H9 (cell line): ENCODE measurements around the gene MAP4K3. TPM values are rescaled to one million over a fixed set of nuclear protein-coding genes. Genes with fewer than 3 reads are reported as not detected.

ENCODE experiments used
- DNase-seq: peaks from one replicate; pipeline ENCODE4 v3.0.0-alpha.2; 2017
- H2AFZ ChIP-seq: one replicate; pipeline ENCODE4 v1.6.1; 2013; ENCODE audit warnings: mild to moderate bottlenecking, low read length, control low read depth, moderate library complexity
- H2AK5ac ChIP-seq: 2 replicates; pipeline ENCODE4 v1.6.1; 2013; ENCODE audit warnings: low read length, control low read depth, mixed read lengths; ENCODE audit not compliant: insufficient read length
- H2BK120ac ChIP-seq: one replicate; pipeline ENCODE4 v1.6.1; 2013; ENCODE audit warnings: low read depth, mild to moderate bottlenecking, low read length, control low read depth, inconsistent platforms; ENCODE audit not compliant: poor library complexity, severe bottlenecking
- H2BK12ac ChIP-seq: 2 replicates; pipeline ENCODE4 v1.6.1; 2013; ENCODE audit warnings: low read length, control low read depth, mixed read lengths, low read depth; ENCODE audit not compliant: insufficient read length
- H2BK15ac ChIP-seq: 2 replicates; pipeline ENCODE4 v1.6.1; 2013; ENCODE audit warnings: low read depth, low read length, control low read depth
- H2BK20ac ChIP-seq: one replicate; pipeline ENCODE4 v1.6.1; 2013; ENCODE audit warnings: low read depth, mild to moderate bottlenecking, low read length, control low read depth, inconsistent platforms; ENCODE audit not compliant: poor library complexity, severe bottlenecking
- H2BK5ac ChIP-seq: 2 replicates; pipeline ENCODE4 v1.6.1; 2013; ENCODE audit warnings: low read length, control low read depth, mixed read lengths; ENCODE audit not compliant: insufficient read length
- H3K14ac ChIP-seq: 2 replicates; pipeline ENCODE4 v1.6.1; 2013; ENCODE audit warnings: low read length, control low read depth; ENCODE audit not compliant: insufficient read depth
- H3K18ac ChIP-seq: 2 replicates; pipeline ENCODE4 v1.6.1; 2013; ENCODE audit warnings: low read depth, mild to moderate bottlenecking, mixed read lengths, low read length, control low read depth; ENCODE audit not compliant: insufficient read length
- H3K23ac ChIP-seq: 2 replicates; pipeline ENCODE4 v1.6.1; 2013; ENCODE audit warnings: low read length, control low read depth, mixed read lengths, low read depth; ENCODE audit not compliant: insufficient read length
- H3K23me2 ChIP-seq: 2 replicates; pipeline ENCODE4 v1.6.1; 2013; ENCODE audit warnings: low read depth, mild to moderate bottlenecking, mixed read lengths, low read length, control low read depth; ENCODE audit not compliant: insufficient read length, poor library complexity, severe bottlenecking
- H3K27ac ChIP-seq: 2 replicates; pipeline ENCODE4 v1.5.1; 2013; ENCODE audit warnings: low read length, control low read depth, mixed read lengths, low read depth; ENCODE audit not compliant: insufficient read length
- H3K27me3 ChIP-seq: 2 replicates; pipeline ENCODE4 v1.6.1; 2013; ENCODE audit warnings: low read length, control low read depth, inconsistent platforms; ENCODE audit not compliant: insufficient read depth
- H3K4ac ChIP-seq: 2 replicates; pipeline ENCODE4 v1.6.1; 2013; ENCODE audit warnings: low read depth, mild to moderate bottlenecking, control low read depth, inconsistent platforms, low read length, moderate library complexity
- H3K4me1 ChIP-seq: 2 replicates; pipeline ENCODE4 v1.6.1; 2013; ENCODE audit warnings: low read length, control low read depth, inconsistent platforms; ENCODE audit not compliant: insufficient read depth
- H3K4me2 ChIP-seq: 2 replicates; pipeline ENCODE4 v1.6.1; 2013; ENCODE audit warnings: low read length, control low read depth, mixed read lengths; ENCODE audit not compliant: insufficient read length, insufficient read depth
- H3K56ac ChIP-seq: 2 replicates; pipeline ENCODE4 v1.6.1; 2013; ENCODE audit warnings: low read depth, mild to moderate bottlenecking, mixed read lengths, low read length, control low read depth; ENCODE audit not compliant: insufficient read length
- H3K79me1 ChIP-seq: 2 replicates; pipeline ENCODE4 v1.6.1; 2013; ENCODE audit warnings: low read depth, mild to moderate bottlenecking, moderate library complexity, low read length, control low read depth, inconsistent platforms; ENCODE audit not compliant: insufficient read depth, poor library complexity, severe bottlenecking
- H3K79me2 ChIP-seq: 2 replicates; pipeline ENCODE4 v1.6.1; 2013; ENCODE audit warnings: low read length, control low read depth, inconsistent platforms; ENCODE audit not compliant: insufficient read depth
- H3K9ac ChIP-seq: 2 replicates; pipeline ENCODE4 v1.6.1; 2013; ENCODE audit warnings: low read length, control low read depth, mixed read lengths; ENCODE audit not compliant: insufficient read length; ENCODE audit errors: extremely low read depth
- H3K9me3 ChIP-seq: one replicate; pipeline ENCODE4 v1.6.1; 2013; ENCODE audit warnings: low read depth, low read length, inconsistent platforms; ENCODE audit not compliant: control insufficient read depth
- H3T11ph ChIP-seq: one replicate; pipeline ENCODE4 v1.6.1; 2013; ENCODE audit warnings: mild to moderate bottlenecking, low read length, control low read depth, inconsistent platforms
- H4K20me1 ChIP-seq: one replicate; pipeline ENCODE4 v1.6.1; 2013; ENCODE audit not compliant: control insufficient read depth, insufficient read length, insufficient read depth
- H4K5ac ChIP-seq: 2 replicates; pipeline ENCODE4 v1.6.1; 2013; ENCODE audit warnings: low read depth, mild to moderate bottlenecking, mixed read lengths, low read length, control low read depth; ENCODE audit not compliant: insufficient read length
- H4K8ac ChIP-seq: replicated peaks from 2 replicates; pipeline ENCODE4 v1.6.1; 2013; ENCODE audit warnings: low read length, control low read depth, mixed read lengths, low read depth; ENCODE audit not compliant: insufficient read length
- H4K91ac ChIP-seq: 2 replicates; pipeline ENCODE4 v1.6.1; 2013; ENCODE audit warnings: low read depth, mild to moderate bottlenecking, moderate library complexity, mixed read lengths, low read length, control low read depth; ENCODE audit not compliant: insufficient read length
- H3K27ac Mint-ChIP-seq, 3 experiments: 2 replicates in 2 of 3; 3 replicates in 1 of 3; pipeline ENCODE4 v1.8.0; 2020 to 2021; ENCODE audit warnings: mixed read lengths in 3 of 3, mild to moderate bottlenecking in 1 of 3, moderate library complexity in 1 of 3
- H3K27me3 Mint-ChIP-seq: 2 replicates; pipeline ENCODE4 v1.8.0; 2021; ENCODE audit warnings: low read depth, mild to moderate bottlenecking, moderate library complexity, mixed read lengths
- H3K36me3 Mint-ChIP-seq, 3 experiments: 2 replicates in 2 of 3; 3 replicates in 1 of 3; pipeline ENCODE4 v1.8.0; 2020 to 2021; ENCODE audit warnings: low read depth in 3 of 3, mixed read lengths in 3 of 3; ENCODE audit not compliant: insufficient read depth in 1 of 3
- H3K4me1 Mint-ChIP-seq, 2 experiments: 2 replicates each; pipeline ENCODE4 v1.8.0; 2020; ENCODE audit warnings: mixed read lengths in 2 of 2
- H3K4me3 Mint-ChIP-seq, 2 experiments: 2 replicates in 1 of 2; 3 replicates in 1 of 2; pipeline ENCODE4 v1.8.0; 2020 to 2021; ENCODE audit warnings: mild to moderate bottlenecking in 2 of 2, mixed read lengths in 2 of 2, moderate library complexity in 1 of 2
- H3K9me3 Mint-ChIP-seq, 2 experiments: 2 replicates in 1 of 2; 3 replicates in 1 of 2; pipeline ENCODE4 v1.8.0; 2020; ENCODE audit warnings: mild to moderate bottlenecking in 2 of 2, mixed read lengths in 2 of 2, moderate library complexity in 1 of 2
- WGBS: extraction: QIAGEN DNeasy Blood & Tissue Kit; methylation state at CpG from one replicate; pipeline ENCODE4 v1.1.7; 2013; ENCODE audit warnings: missing lambda C conversion rate, low lambda C conversion rate, mixed read lengths; ENCODE audit not compliant: insufficient read length; ENCODE audit errors: extremely low coverage; 5-methylcytosine and 5-hydroxymethylcytosine counted together
- total RNA-seq: library from RNA; stranded (reverse); gene quantifications from 2 replicates; pipeline ENCODE4 v1.2.1, GENCODE V29; 2021
- TF ChIP-seq, protein P1 (sequence below): fragments of 200-600 bp; sonication (generic); conservative IDR thresholded peaks from 3 replicates; pipeline ENCODE4 v1.8.0; 2021; ENCODE audit warnings: antibody characterized with exemption, mild to moderate bottlenecking

The MAP4K3 gene
- total RNA-seq, 1 experiment from 2014 or later, result 37.9 TPM

DNA sequence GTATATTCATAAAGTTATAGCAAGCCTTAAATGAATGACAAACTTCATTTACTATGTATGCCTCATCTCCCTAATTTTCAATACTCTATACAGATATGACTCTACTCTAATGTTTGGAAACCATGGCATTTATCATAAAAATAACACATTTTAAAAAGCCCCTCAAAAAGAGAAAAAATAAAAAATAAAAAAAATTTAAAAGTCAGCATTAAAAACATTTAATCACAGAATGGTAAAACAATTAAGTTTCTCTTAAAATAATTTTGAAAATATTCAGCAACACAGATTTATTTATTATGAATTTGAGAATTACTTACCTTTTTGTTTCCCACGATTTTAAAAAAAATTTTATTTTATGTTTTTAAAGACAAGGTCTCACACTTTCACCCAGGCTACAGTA lies 128.3 kb downstream of the MAP4K3 start:
- peaks cover 2% of the 10 kb centered on the region; the same call in 1 of the 2 replicates for H3K4me1 ChIP-seq
- no peak overlapping the region for H3K14ac ChIP-seq
- no peaks in the 10 kb centered on the region for H3K79me2 ChIP-seq
- H3K56ac ChIP-seq, result no peak overlapping the region
- H3T11ph ChIP-seq, result no peak overlapping the region
- H2BK5ac ChIP-seq, result no peak overlapping the region
- peaks cover 10 to 34% (median 20%) of the 10 kb centered on the region in 3 experiments; a peak in 6 of 7 replicates for H3K36me3 Mint-ChIP-seq
- H2BK12ac ChIP-seq, result no peak overlapping the region
- H3K27ac ChIP-seq, result no peak overlapping the region
- H4K8ac ChIP-seq, result no peak overlapping the region
- H3K79me1 ChIP-seq, result no peaks in the 10 kb centered on the region
- no peak overlapping the region for H2AFZ ChIP-seq
- no peak overlapping the region for H4K91ac ChIP-seq
- no peak overlapping the region for H3K4me2 ChIP-seq
- no peaks in the 10 kb centered on the region for H3K27me3 ChIP-seq
- H3K27me3 Mint-ChIP-seq, result no peaks in the 10 kb centered on the region
- peaks cover 7 to 11% of the 10 kb centered on the region in 2 experiments for H3K4me1 Mint-ChIP-seq
- H3K23me2 ChIP-seq, result no peaks in the 10 kb centered on the region
- TF ChIP-seq, protein P1, sequence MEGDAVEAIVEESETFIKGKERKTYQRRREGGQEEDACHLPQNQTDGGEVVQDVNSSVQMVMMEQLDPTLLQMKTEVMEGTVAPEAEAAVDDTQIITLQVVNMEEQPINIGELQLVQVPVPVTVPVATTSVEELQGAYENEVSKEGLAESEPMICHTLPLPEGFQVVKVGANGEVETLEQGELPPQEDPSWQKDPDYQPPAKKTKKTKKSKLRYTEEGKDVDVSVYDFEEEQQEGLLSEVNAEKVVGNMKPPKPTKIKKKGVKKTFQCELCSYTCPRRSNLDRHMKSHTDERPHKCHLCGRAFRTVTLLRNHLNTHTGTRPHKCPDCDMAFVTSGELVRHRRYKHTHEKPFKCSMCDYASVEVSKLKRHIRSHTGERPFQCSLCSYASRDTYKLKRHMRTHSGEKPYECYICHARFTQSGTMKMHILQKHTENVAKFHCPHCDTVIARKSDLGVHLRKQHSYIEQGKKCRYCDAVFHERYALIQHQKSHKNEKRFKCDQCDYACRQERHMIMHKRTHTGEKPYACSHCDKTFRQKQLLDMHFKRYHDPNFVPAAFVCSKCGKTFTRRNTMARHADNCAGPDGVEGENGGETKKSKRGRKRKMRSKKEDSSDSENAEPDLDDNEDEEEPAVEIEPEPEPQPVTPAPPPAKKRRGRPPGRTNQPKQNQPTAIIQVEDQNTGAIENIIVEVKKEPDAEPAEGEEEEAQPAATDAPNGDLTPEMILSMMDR, result no peak
- H3K9me3 ChIP-seq, result no peaks in the 10 kb centered on the region
- H4K20me1 ChIP-seq, result no peaks in the 10 kb centered on the region
- no peak overlapping the region for H3K27ac Mint-ChIP-seq
- H2BK120ac ChIP-seq, result no peak overlapping the region
- no peak overlapping the region for H3K23ac ChIP-seq
- no peak overlapping the region for H3K9ac ChIP-seq
- no peak overlapping the region for H4K5ac ChIP-seq
- H3K4me3 Mint-ChIP-seq, result no peak overlapping the region
- H2AK5ac ChIP-seq, result no peak overlapping the region
- no peak overlapping the region for H2BK15ac ChIP-seq
- no peak overlapping the region for H2BK20ac ChIP-seq
- no CpG with 5 or more reads among the region's 1 CpG for WGBS
- no peak for DNase-seq
- H3K4ac ChIP-seq, result no peak overlapping the region
- H3K9me3 Mint-ChIP-seq, result no peaks in the 10 kb centered on the region; a peak in 1 of 5 replicates
- no peak overlapping the region for H3K18ac ChIP-seq
